HG03139 (cell line): ENCODE measurements around the gene IGFL1.
"Not testable (repeated sequence)": the region's sequence is repeated elsewhere in the genome, so short reads cannot be mapped to it uniquely, and the experiment has no call there.

Source experiments
- ATAC-seq: cut with Tn5 transposase; IDR thresholded peaks from one replicate; pipeline ENCODE4 v1.9.1; 2021; ENCODE audit not compliant: unreplicated experiment

IGFL1 gene

GRCh38 chr19:46201454-46202310 lies 27.9 kb upstream of the IGFL1 start:
- ATAC-seq = no peak

- ATAC-seq = no peak
Observed at GRCh38 chr19:46202426-46202825, 27.1 kb upstream of the IGFL1 start.

- no peak for ATAC-seq
Observed at GRCh38 chr19:46202872-46203860, 26.4 kb upstream of the IGFL1 start.

GRCh38 chr19:46204008-46204407 lies 25.5 kb upstream of the IGFL1 start:
- no peak for ATAC-seq

- ATAC-seq = no peak
Observed at GRCh38 chr19:46205183-46205984, 24.2 kb upstream of the IGFL1 start.

- ATAC-seq = no peak
Observed at GRCh38 chr19:46206176-46206575, 23.4 kb upstream of the IGFL1 start.

- no peak for ATAC-seq
Observed at GRCh38 chr19:46206682-46207081, 22.9 kb upstream of the IGFL1 start.

GRCh38 chr19:46207858-46208257 lies 21.7 kb upstream of the IGFL1 start:
- not testable (repeated sequence) for ATAC-seq

GRCh38 chr19:46209051-46209450 lies 20.5 kb upstream of the IGFL1 start:
- ATAC-seq = no peak

GRCh38 chr19:46209472-46209871 lies 20.1 kb upstream of the IGFL1 start:
- no peak for ATAC-seq

GRCh38 chr19:46210669-46211068 lies 18.9 kb upstream of the IGFL1 start:
- ATAC-seq = no peak

GRCh38 chr19:46211201-46211881 lies 18.2 kb upstream of the IGFL1 start:
- ATAC-seq = no peak

GRCh38 chr19:46212592-46212991 lies 16.9 kb upstream of the IGFL1 start:
- not testable (repeated sequence) for ATAC-seq

GRCh38 chr19:46213156-46213555 lies 16.4 kb upstream of the IGFL1 start:
- ATAC-seq = no peak

GRCh38 chr19:46213806-46214205 lies 15.7 kb upstream of the IGFL1 start:
- no peak for ATAC-seq

- no peak for ATAC-seq
Observed at GRCh38 chr19:46216612-46217011, 12.9 kb upstream of the IGFL1 start.

GRCh38 chr19:46217476-46217875 lies 12.1 kb upstream of the IGFL1 start:
- no peak for ATAC-seq

- ATAC-seq = no peak
Observed at GRCh38 chr19:46218160-46218559, 11.4 kb upstream of the IGFL1 start.

GRCh38 chr19:46220038-46220615 lies 9.4 kb upstream of the IGFL1 start:
- no peak for ATAC-seq

GRCh38 chr19:46221152-46221551 lies 8.4 kb upstream of the IGFL1 start:
- ATAC-seq = no peak
